ENCODE results near the gene HYCC1.

Gene HYCC1

DNA sequence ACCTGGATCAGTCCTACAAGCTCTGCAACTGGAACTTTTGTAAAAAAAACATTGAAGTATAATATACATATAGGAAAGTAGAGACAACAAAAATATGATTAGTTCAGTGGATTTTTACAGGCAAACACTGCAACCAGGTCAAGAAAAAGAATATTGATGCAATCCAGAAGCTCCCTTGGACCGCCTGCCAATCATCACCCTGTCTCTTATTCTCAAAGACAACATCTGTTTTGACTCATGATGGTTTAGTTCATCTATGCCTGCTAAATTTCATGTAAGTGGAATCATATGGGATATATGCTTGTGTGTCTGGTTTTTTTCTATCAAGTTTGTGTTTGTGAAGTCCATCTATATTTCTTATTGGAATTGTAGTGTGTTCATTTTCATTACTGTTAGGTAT, 7.7 kb upstream of the HYCC1 start:
- no peak for TF ChIP-seq ZNF311 (tag by site-specific recombination; IDR thresholded peaks at IDR 0.05; ENCODE audit: borderline replicate concordance)
- TF ChIP-seq ZBTB8A (tag by site-specific recombination; IDR thresholded peaks at IDR 0.05): no peak
- TF ChIP-seq, protein P1, sequence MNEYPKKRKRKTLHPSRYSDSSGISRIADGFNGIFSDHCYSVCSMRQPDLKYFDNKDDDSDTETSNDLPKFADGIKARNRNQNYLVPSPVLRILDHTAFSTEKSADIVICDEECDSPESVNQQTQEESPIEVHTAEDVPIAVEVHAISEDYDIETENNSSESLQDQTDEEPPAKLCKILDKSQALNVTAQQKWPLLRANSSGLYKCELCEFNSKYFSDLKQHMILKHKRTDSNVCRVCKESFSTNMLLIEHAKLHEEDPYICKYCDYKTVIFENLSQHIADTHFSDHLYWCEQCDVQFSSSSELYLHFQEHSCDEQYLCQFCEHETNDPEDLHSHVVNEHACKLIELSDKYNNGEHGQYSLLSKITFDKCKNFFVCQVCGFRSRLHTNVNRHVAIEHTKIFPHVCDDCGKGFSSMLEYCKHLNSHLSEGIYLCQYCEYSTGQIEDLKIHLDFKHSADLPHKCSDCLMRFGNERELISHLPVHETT (tag by site-specific recombination; IDR thresholded peaks at IDR 0.05): no peak
- TF ChIP-seq YY1 (tag by site-specific recombination; IDR thresholded peaks at IDR 0.05): no peak
- TF ChIP-seq ZBTB20 (tag by site-specific recombination; IDR thresholded peaks at IDR 0.05): no peak
- TF ChIP-seq ZNF600 (tag by site-specific recombination; IDR thresholded peaks at IDR 0.05): no peak
- no peak for TF ChIP-seq ZNF398 (tag by site-specific recombination; IDR thresholded peaks at IDR 0.05)
- TF ChIP-seq ZNF518A (tag by site-specific recombination; conservative IDR thresholded peaks at IDR 0.05; ENCODE audit: low read depth): no peak
- TF ChIP-seq ZNF16 (tag by site-specific recombination; IDR thresholded peaks at IDR 0.05; ENCODE audit: low read depth): no peak
- TF ChIP-seq ZNF175 (tag by site-specific recombination; IDR thresholded peaks at IDR 0.05): no peak
- no peak for TF ChIP-seq SALL2 (tag by site-specific recombination; IDR thresholded peaks at IDR 0.05; ENCODE audit: borderline replicate concordance)
- no peaks in the 10 kb centered on the region for H3K4me1 ChIP-seq (ENCODE audit: control insufficient read depth, insufficient read depth, low read length)
- no peak overlapping the region for H3K27ac ChIP-seq (ENCODE audit: extremely low read depth, low read depth, low read length)
- ChIA-PET POLR2A (no interaction called here), CTCF (interaction anchor here (0.7 to 1.6 kb wide), 3 partner anchors 34 to 496 kb away, joined by 3 to 4 read pairs (median 3); no protein-coding TSS in a partner anchor)
- no peak overlapping the region for H3K4me3 ChIP-seq (ENCODE audit: low read depth, low read length)
- no peaks in the 10 kb centered on the region for H3K9me3 ChIP-seq (ENCODE audit: control insufficient read depth, insufficient read depth, low read depth, low read length)
- H3K36me3 ChIP-seq (ENCODE audit: control insufficient read depth in 2 of 2, insufficient read depth in 1 of 2, low read length in 2 of 2): no peaks in the 10 kb centered on the region

GRCh38 chr7:23020742-23021401, 6.9 kb upstream of the HYCC1 start:
- Histone ChIP-seq H3K4me1 (ENCODE audit: control insufficient read depth, insufficient read depth, low read length) (no peaks in the 10 kb centered on the region), H3K36me3 (ENCODE audit: control insufficient read depth in 2 of 2, insufficient read depth in 1 of 2, low read length in 2 of 2) (no peaks in the 10 kb centered on the region), H3K27ac (ENCODE audit: extremely low read depth, low read depth, low read length) (no peak overlapping the region), H3K4me3 (ENCODE audit: low read depth, low read length) (no peak overlapping the region), H3K9me3 (ENCODE audit: control insufficient read depth, insufficient read depth, low read depth, low read length) (no peaks in the 10 kb centered on the region)
- CTCF ChIA-PET: interaction anchor here (0.7 to 1.0 kb wide), 3 partner anchors 233 to 495 kb away, joined by 3 read pairs; no protein-coding TSS in a partner anchor
- no peak for TF ChIP-seq ZNF157 (tag by site-specific recombination; IDR thresholded peaks at IDR 0.05)
- no peak for TF ChIP-seq ZSCAN23 (tag by site-specific recombination; IDR thresholded peaks at IDR 0.05)
- no peak for TF ChIP-seq ZBTB8A (tag by site-specific recombination; IDR thresholded peaks at IDR 0.05)
- no peak for TF ChIP-seq HOXC10 (CRISPR knock-in tag; IDR thresholded peaks at IDR 0.05)
- TF ChIP-seq IKZF3 (tag by site-specific recombination; IDR thresholded peaks at IDR 0.05): no peak
- no peak for TF ChIP-seq ZNF174 (tag by site-specific recombination; IDR thresholded peaks at IDR 0.05)
- no peak for TF ChIP-seq ZNF175 (tag by site-specific recombination; IDR thresholded peaks at IDR 0.05)
- no peak for TF ChIP-seq ZBTB17 (tag by site-specific recombination; IDR thresholded peaks at IDR 0.05)
- no peak for TF ChIP-seq ZBTB26 (tag by site-specific recombination; optimal IDR thresholded peaks at IDR 0.05)
- TF ChIP-seq ZNF660 (tag by site-specific recombination; IDR thresholded peaks at IDR 0.05): no peak
- TF ChIP-seq ZNF792 (tag by site-specific recombination; IDR thresholded peaks at IDR 0.05): no peak
- TF ChIP-seq, protein P2, sequence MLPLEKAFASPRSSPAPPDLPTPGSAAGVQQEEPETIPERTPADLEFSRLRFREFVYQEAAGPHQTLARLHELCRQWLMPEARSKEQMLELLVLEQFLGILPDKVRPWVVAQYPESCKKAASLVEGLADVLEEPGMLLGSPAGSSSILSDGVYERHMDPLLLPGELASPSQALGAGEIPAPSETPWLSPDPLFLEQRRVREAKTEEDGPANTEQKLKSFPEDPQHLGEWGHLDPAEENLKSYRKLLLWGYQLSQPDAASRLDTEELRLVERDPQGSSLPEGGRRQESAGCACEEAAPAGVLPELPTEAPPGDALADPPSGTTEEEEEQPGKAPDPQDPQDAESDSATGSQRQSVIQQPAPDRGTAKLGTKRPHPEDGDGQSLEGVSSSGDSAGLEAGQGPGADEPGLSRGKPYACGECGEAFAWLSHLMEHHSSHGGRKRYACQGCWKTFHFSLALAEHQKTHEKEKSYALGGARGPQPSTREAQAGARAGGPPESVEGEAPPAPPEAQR (tag by site-specific recombination; IDR thresholded peaks at IDR 0.05): no peak
- TF ChIP-seq ZNF391 (tag by site-specific recombination; IDR thresholded peaks at IDR 0.05; ENCODE audit: borderline replicate concordance, low read depth): no peak
- no peak for TF ChIP-seq OVOL3 (tag by site-specific recombination; IDR thresholded peaks at IDR 0.05)
- POLR2A ChIA-PET: no interaction called here

All from HEK293 (cell line).